ENCODE measurements around the gene SFSWAP. TPM values are rescaled to one million over a fixed set of nuclear protein-coding genes. Genes with fewer than 3 reads are reported as not detected.

SFSWAP gene
- total and polyA plus RNA-seq, 2 of the 8 experiments (the other 6 are each of a cell fraction or from before 2014, with no cell fraction given) = 36.5 to 49.5 TPM

DNA sequence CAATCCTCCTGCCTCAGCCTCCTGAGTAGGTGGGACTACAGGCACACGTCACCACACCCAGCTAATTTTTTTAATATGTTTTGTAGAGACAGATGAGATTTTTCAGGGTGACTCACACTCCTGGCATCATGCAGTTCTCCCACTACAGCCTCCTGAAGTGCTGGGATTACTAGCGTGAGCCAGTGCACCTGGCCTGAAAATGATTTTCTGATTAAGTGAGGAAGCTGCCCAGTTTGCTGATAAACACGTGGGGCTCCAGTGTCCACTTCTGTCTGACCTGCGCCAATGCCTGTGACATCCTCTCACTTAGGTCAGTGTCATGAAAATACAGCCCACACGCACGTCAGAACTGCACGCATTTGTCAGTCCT lies 37.0 kb upstream of the SFSWAP start:
- Histone ChIP-seq H3K9ac (replicated peaks in 1 of 4; ENCODE audit: extremely low read depth in 1 of 4, low read depth in 3 of 4, low read length in 3 of 4) (no peak overlapping the region), H2BK5ac (ENCODE audit: low read depth, low read length) (no peak overlapping the region), H2AFZ (ENCODE audit: low read length) (no peak overlapping the region), H2BK20ac (ENCODE audit: low read length) (no peak overlapping the region), H3K4me2 (ENCODE audit: insufficient read depth in 1 of 2, low read depth in 2 of 2, low read length in 2 of 2) (no peak overlapping the region), H4K91ac (replicated peaks; ENCODE audit: insufficient read length, low read length) (no peak overlapping the region), H3K4me1 (replicated peaks in 1 of 4; ENCODE audit: control insufficient read depth in 3 of 4, insufficient read depth in 4 of 4, low read length in 3 of 4) (no peaks in the 10 kb centered on the region), H3K4ac (replicated peaks; ENCODE audit: insufficient read length, low read depth, low read length) (no peak overlapping the region), H3K36me3 (ENCODE audit: control insufficient read depth in 2 of 4, insufficient read depth in 4 of 4, low read length in 3 of 4) (no peaks in the 10 kb centered on the region), H4K5ac (ENCODE audit: insufficient read length, low read depth, low read length) (no peak overlapping the region), H4K20me1 (replicated peaks in 1 of 2; ENCODE audit: control insufficient read depth in 1 of 2, insufficient read depth in 2 of 2, low read length in 2 of 2) (no peaks in the 10 kb centered on the region), H3K27me3 (replicated peaks in 1 of 4; ENCODE audit: control insufficient read depth in 3 of 4, extremely low read depth in 1 of 4, insufficient read depth in 3 of 4, low read length in 3 of 4) (no peaks in the 10 kb centered on the region), H2BK15ac (ENCODE audit: low read length) (no peak overlapping the region), H2BK12ac (ENCODE audit: low read depth, low read length) (no peak overlapping the region), H3K9me3 (ENCODE audit: insufficient read depth in 2 of 2, low read depth in 1 of 2, low read length in 1 of 2) (peaks cover 0 to 3% of the 10 kb centered on the region in 2 experiments; a peak in 1 of 4 replicates), H2BK120ac (replicated peaks; ENCODE audit: low read depth, low read length) (no peak overlapping the region), H3K56ac (replicated peaks; ENCODE audit: insufficient read length, low read depth, low read length) (no peak overlapping the region), H4K8ac (ENCODE audit: extremely low read depth, insufficient read depth, low read length) (no peak overlapping the region), H2AK5ac (ENCODE audit: low read depth, low read length) (no peak overlapping the region), H3K79me2 (ENCODE audit: control insufficient read depth in 1 of 2, insufficient read depth in 2 of 2, low read length in 2 of 2) (no peaks in the 10 kb centered on the region), H3K18ac (ENCODE audit: extremely low read depth, low read length) (no peak overlapping the region), H3K4me3 (ENCODE audit: extremely low read depth in 1 of 4, insufficient read depth in 2 of 4, low read depth in 3 of 4, low read length in 4 of 4) (no peak overlapping the region), H3K23me2 (ENCODE audit: low read depth, low read length) (no peaks in the 10 kb centered on the region), H3K27ac (ENCODE audit: low read depth, low read length) (no peak overlapping the region), H3K14ac (ENCODE audit: insufficient read length) (no peak overlapping the region), H3K23ac (ENCODE audit: insufficient read length) (no peak overlapping the region), H3K79me1 (ENCODE audit: low read depth, low read length) (no peaks in the 10 kb centered on the region)
- ChIA-PET POLR2A (ENCODE audit: partially characterized antibody) (interaction anchor here (0.6 kb wide), 1 partner anchor 568 kb away, joined by 3 read pairs; no protein-coding TSS in a partner anchor), CTCF (ENCODE audit: partially characterized antibody) (no interaction called here)
- WGBS, 2 experiments (ENCODE audit: extremely low coverage in 1 of 2, insufficient coverage in 1 of 2, insufficient read length in 1 of 2, insufficient replicate concordance in 2 of 2, low coverage in 1 of 2, low lambda C conversion rate in 2 of 2, missing lambda C conversion rate in 1 of 2) = 84% methylated on average over 7 of the region's 7 CpGs; no CpG with 5 or more reads in 1 of the 2 experiments
- FAIRE-seq (no peak), DNase-seq (ENCODE audit: low read depth in 1 of 2, low spot score in 2 of 2) (no peak)
- TF ChIP-seq MAFK (IDR thresholded peaks at IDR 0.05; ENCODE audit: low read depth, low read length) = no peak
- TF ChIP-seq KDM1A (IDR thresholded peaks at IDR 0.05; ENCODE audit: borderline replicate concordance, low read length) = no peak
- TF ChIP-seq NANOG (IDR thresholded peaks at IDR 0.05; ENCODE audit: insufficient read depth, low read depth, low read length, poor library complexity, severe bottlenecking) = no peak
- no peak for TF ChIP-seq ZNF274 (IDR thresholded peaks at IDR 0.05; ENCODE audit: borderline replicate concordance, extremely low read depth, low read length)
- no peak for TF ChIP-seq SP2 (IDR thresholded peaks at IDR 0.05; ENCODE audit: low read length)
- no peak for TF ChIP-seq EP300 (IDR thresholded peaks at IDR 0.05; ENCODE audit: borderline replicate concordance in 1 of 2, low read depth in 2 of 2, low read length in 2 of 2)
- no peak for TF ChIP-seq ASH2L (IDR thresholded peaks at IDR 0.05; ENCODE audit: low read length)
- TF ChIP-seq CHD2 (IDR thresholded peaks at IDR 0.05; ENCODE audit: low read length) = no peak
- no peak for TF ChIP-seq EGR1 (IDR thresholded peaks at IDR 0.05; ENCODE audit: borderline replicate concordance, low read depth, low read length)
- TF ChIP-seq SUZ12 (IDR thresholded peaks at IDR 0.05; ENCODE audit: low read length) = no peak
- no peak for TF ChIP-seq TEAD4 (IDR thresholded peaks at IDR 0.05; ENCODE audit: low read depth, low read length)
- no peak for TF ChIP-seq JUND (IDR thresholded peaks at IDR 0.05; ENCODE audit: low read length)
- no peak for TF ChIP-seq RNF2 (IDR thresholded peaks at IDR 0.05; ENCODE audit: borderline replicate concordance, low read depth, low read length, missing control alignments, poor library complexity, severe bottlenecking)
